ENCODE results near the gene ERC1.

The ERC1 gene

DNA sequence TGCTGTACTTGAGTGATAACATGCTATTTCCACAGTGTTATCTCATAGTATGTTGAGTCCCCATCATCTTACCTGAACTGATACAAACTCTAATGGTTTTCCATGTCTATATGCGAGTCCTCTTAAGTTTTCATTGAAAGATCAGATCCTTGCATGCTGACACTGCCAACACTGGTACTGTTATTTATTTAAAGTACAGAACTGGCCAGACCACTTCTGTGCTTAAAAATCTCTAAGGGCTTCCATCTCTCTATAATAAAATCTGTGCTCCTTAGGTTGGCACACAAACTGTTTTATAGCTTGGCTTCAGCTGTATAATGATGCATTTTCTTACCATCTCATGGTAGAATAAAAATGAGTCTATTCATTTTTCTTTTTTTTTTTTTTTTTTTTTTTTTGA lies 188.1 kb downstream of the ERC1 start:
- TF ChIP-seq, protein P1, sequence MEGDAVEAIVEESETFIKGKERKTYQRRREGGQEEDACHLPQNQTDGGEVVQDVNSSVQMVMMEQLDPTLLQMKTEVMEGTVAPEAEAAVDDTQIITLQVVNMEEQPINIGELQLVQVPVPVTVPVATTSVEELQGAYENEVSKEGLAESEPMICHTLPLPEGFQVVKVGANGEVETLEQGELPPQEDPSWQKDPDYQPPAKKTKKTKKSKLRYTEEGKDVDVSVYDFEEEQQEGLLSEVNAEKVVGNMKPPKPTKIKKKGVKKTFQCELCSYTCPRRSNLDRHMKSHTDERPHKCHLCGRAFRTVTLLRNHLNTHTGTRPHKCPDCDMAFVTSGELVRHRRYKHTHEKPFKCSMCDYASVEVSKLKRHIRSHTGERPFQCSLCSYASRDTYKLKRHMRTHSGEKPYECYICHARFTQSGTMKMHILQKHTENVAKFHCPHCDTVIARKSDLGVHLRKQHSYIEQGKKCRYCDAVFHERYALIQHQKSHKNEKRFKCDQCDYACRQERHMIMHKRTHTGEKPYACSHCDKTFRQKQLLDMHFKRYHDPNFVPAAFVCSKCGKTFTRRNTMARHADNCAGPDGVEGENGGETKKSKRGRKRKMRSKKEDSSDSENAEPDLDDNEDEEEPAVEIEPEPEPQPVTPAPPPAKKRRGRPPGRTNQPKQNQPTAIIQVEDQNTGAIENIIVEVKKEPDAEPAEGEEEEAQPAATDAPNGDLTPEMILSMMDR (IDR thresholded peaks at IDR 0.05; ENCODE audit: low read depth, low read length): no peak
- TF ChIP-seq, protein P2, sequence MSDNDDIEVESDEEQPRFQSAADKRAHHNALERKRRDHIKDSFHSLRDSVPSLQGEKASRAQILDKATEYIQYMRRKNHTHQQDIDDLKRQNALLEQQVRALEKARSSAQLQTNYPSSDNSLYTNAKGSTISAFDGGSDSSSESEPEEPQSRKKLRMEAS (IDR thresholded peaks at IDR 0.05; ENCODE audit: low read depth, low read length): no peak
- TF ChIP-seq MYC (IDR thresholded peaks at IDR 0.05; ENCODE audit: low read depth, low read length) (no peak), POLR2A (IDR thresholded peaks at IDR 0.05; ENCODE audit: extremely low read depth, insufficient read length) (no peak)
- no peak overlapping the region for H3K4me3 ChIP-seq (ENCODE audit: low read depth, low read length)
- no peak for DNase-seq (ENCODE audit: low read depth)

DNA sequence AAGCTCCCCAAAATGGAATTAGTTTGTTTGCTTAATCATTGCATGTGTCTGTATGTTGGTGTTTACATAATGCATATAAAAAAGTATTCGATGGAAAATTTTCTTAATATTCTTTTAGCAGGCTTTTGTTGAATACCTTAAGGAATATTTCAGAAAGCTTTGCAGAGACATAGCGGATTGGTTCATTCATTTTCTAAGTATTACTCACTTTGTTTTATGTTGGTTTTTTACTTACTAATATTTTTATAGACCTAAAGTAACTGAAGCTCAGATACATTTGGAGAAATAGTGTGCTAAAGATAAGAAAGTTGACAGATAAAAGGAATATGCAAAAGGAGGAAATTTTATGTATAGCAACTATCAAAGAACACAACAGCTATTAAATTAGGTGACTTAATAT lies 191.0 kb downstream of the ERC1 start:
- no peak overlapping the region for H3K4me3 ChIP-seq (ENCODE audit: low read depth, low read length)
- no peak for DNase-seq (ENCODE audit: low read depth)
- TF ChIP-seq, protein P2 (IDR thresholded peaks at IDR 0.05; ENCODE audit: low read depth, low read length): no peak
- TF ChIP-seq, protein P1 (IDR thresholded peaks at IDR 0.05; ENCODE audit: low read depth, low read length): no peak
- no peak for TF ChIP-seq POLR2A (IDR thresholded peaks at IDR 0.05; ENCODE audit: extremely low read depth, insufficient read length)
- TF ChIP-seq MYC (IDR thresholded peaks at IDR 0.05; ENCODE audit: low read depth, low read length): no peak

DNA sequence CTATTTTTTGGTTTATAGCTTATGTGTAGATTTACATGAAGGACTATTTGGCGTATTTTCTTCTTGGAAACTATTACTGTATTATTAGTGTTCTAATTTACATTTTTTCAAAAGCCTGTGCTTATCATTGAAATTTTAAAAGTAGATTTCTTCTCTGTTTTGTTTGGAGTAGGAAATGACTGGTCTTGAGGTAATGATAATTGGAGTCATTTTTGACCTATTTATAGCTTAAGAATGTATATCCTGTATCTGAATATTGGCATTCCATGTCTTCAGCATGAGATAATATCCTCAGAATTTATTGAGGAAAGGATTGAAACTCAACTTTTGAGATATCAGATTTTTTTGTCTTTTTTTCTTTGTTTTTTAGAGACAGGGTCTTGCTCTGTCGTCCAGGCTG lies 193.4 kb downstream of the ERC1 start:
- TF ChIP-seq, protein P1 (IDR thresholded peaks at IDR 0.05; ENCODE audit: low read depth, low read length): no peak
- no peak for TF ChIP-seq MYC (IDR thresholded peaks at IDR 0.05; ENCODE audit: low read depth, low read length)
- TF ChIP-seq, protein P2 (IDR thresholded peaks at IDR 0.05; ENCODE audit: low read depth, low read length): no peak
- no peak for TF ChIP-seq POLR2A (IDR thresholded peaks at IDR 0.05; ENCODE audit: extremely low read depth, insufficient read length)
- no peak for DNase-seq (ENCODE audit: low read depth)
- no peak overlapping the region for H3K4me3 ChIP-seq (ENCODE audit: low read depth, low read length)

DNA sequence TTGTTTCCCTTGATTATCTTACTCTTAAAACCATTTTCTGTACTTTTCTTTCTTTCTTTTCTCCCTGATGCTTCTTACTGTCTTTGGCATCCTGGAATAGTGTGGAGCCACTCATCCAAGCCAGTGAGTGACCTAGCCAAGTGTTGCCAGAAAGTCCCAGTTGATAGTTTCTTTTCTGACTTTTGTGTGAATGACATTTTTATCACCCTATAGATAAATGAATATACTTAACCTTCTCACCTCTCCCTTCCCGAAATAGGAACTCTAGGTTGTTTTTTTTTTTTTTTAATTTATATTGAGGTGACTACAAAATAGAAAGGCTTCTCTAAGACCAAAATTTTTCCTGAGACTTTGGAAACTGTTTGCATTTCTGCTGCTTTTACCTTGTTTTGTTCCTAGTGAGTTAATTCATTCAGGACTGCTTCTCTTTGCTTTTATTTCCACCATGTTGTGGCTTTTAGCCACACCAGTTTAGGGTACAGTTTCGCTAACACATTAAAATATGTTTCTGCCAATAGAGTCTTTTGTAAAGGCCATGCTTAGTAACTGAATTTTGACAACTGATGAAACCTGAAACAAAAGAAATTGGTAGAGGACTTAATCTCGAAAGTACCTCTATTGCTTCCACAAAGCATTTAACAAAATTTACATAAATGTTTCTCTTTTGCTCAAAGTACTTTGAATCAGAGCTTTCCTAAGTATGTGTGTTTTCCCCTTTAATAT lies 194.6 kb downstream of the ERC1 start:
- TF ChIP-seq, protein P1 (IDR thresholded peaks at IDR 0.05; ENCODE audit: low read depth, low read length): no peak
- TF ChIP-seq POLR2A (IDR thresholded peaks at IDR 0.05; ENCODE audit: extremely low read depth, insufficient read length): no peak
- no peak overlapping the region for H3K4me3 ChIP-seq (ENCODE audit: low read depth, low read length)
- no peak for DNase-seq (ENCODE audit: low read depth)

DNA sequence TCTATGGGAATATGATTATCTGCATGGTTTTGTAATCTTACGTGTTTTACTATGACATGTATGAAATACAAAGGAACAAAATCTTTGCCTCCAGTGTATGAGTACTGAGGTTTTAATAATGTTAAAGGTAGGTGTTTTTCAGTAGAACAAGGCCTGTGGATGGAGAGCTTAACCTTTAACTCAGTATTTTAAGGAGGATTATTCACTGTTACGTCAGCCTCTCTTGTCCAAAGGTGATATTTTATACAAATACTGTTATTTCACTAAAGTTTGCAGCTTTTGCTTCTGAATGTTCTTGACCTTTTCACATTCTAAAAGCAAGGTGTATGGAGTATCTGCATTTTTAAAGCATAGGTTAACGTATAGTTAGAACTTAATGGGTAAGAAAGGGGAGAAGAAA lies 195.3 kb downstream of the ERC1 start:
- no peak for DNase-seq (ENCODE audit: low read depth)
- H3K4me3 ChIP-seq (ENCODE audit: low read depth, low read length): no peak overlapping the region
- TF ChIP-seq, protein P2 (IDR thresholded peaks at IDR 0.05; ENCODE audit: low read depth, low read length): no peak
- TF ChIP-seq MYC (IDR thresholded peaks at IDR 0.05; ENCODE audit: low read depth, low read length): no peak
- TF ChIP-seq, protein P1 (IDR thresholded peaks at IDR 0.05; ENCODE audit: low read depth, low read length): no peak
- no peak for TF ChIP-seq POLR2A (IDR thresholded peaks at IDR 0.05; ENCODE audit: extremely low read depth, insufficient read length)

All from NB4 (cell line).